H54 (cell line): Measurements from ENCODE around the gene ZBTB18.
A peak's percentile ranks its signal among the peaks of the same experiment; 100 is the strongest.
"Not testable (repeated sequence)": the region's sequence is repeated elsewhere in the genome, so short reads cannot be mapped to it uniquely, and the experiment has no call there.

Experiments
- DNase-seq: peaks from one replicate; pipeline ENCODE4 v3.0.0; 2011; ENCODE audit warnings: low spot score, mixed read lengths; ENCODE audit not compliant: insufficient read length
- FAIRE-seq: peaks from 3 replicates; lab custom pipeline; 2011; peaks lifted over from hg19 to GRCh38; lab: Jason Lieb, UNC
- POLR2A ChIP-seq: IDR thresholded peaks from 2 replicates; pipeline ENCODE4 v1.6.1; 2011; ENCODE audit warnings: low read depth, mild to moderate bottlenecking, low read length

ZBTB18 gene

GRCh38 chr1:244050835-244051444 is at the start of gene ZBTB18:
ZBTB18 (plus strand) TSS chr1:244051283; CDS start chr1:244051432, 149 bp downstream.
- DNase-seq: no peak
- no peak for TF ChIP-seq POLR2A
- no peak for FAIRE-seq

DNA sequence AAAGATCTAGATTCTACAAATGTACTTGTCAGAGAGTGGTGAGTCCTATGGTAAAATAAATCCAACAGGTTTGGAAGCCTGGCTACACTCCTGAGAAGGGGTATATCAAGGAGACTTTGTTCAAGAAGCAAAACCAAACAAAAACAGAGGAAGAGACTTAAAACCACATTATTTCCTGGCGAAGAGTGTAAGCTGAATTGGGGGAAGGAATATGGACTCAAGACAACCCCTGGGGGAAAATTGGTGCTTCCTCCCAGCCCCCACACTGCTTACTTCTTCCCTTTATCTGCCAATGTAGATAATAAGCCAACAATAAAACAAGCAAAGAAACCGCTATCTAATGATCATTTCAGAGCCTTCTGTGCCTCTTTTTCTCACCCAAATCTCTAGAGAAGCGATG is 48.4 kb upstream of the ZBTB18 start:
- DNase-seq (no peak), FAIRE-seq (no peak)
- no peak for TF ChIP-seq POLR2A

- FAIRE-seq (no peak), DNase-seq (no peak)
- no peak for TF ChIP-seq POLR2A
Observed at GRCh38 chr1:244005455-244005854, 45.6 kb upstream of the ZBTB18 start.

DNA sequence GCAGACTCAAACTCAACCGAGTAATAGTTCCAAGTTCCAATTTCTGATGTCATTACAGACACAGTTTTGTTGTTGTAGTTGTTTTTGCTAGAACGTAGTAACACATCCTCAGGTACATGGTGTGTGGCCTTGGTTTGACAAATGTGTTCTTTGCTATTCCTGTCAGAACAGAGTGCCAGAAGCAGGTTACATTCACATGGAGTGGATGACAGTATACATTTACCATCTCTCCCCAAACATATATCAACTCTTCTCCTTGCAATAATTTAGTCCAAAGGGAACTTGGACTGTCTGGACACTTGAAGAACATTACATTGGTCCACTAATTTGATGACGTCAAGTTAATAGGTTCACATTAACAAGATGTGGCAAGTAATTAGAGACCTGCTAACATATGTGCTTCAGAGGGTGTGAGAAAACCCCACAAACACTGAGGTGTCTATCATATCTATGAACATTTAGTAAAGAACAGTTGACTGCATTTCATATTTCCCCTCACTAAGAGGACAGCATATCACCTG is 44.6 kb upstream of the ZBTB18 start:
- FAIRE-seq: no peak
- DNase-seq: no peak
- TF ChIP-seq POLR2A: no peak

DNA sequence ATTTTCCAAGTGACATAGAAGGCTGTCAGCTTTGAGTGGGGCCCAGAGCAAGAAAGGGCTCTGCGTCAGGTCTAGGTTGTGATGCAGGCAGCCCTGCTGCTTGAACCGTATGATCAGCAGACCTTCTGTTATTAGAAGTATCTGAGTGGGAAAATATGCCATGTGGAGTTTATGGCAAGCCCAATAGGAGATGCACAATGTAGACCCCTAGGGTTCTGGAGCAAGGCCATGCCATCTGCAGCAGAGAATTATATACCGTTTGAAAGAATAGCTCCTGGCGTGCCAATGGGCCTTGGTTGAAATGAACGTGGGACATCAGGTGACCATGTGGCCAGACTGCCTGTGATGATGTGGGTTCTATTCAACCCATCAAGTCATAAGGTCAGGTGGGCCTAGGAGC is 44.1 kb upstream of the ZBTB18 start:
- no peak for TF ChIP-seq POLR2A
- FAIRE-seq: no peak
- DNase-seq: no peak

DNA sequence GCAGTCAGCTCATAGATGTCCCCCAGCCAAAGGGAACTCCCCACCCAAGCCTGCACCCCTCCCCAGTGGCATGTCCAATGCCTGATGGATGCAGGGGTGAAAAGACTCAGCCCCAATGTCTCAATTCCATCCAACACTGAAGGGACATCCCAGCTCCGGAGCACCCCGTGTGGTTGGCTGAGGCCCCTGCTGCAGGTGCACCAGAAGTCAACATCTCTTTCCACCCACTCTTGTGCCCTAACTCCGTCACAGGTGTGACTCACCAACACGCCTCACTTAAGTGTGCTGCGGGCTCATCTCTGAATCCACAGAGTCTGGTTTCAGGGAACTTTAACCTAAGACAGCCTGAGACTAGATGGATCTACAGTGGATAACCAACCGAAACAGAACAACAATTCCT is 40.9 kb upstream of the ZBTB18 start:
- TF ChIP-seq POLR2A: no peak
- no peak for FAIRE-seq
- no peak for DNase-seq

DNA sequence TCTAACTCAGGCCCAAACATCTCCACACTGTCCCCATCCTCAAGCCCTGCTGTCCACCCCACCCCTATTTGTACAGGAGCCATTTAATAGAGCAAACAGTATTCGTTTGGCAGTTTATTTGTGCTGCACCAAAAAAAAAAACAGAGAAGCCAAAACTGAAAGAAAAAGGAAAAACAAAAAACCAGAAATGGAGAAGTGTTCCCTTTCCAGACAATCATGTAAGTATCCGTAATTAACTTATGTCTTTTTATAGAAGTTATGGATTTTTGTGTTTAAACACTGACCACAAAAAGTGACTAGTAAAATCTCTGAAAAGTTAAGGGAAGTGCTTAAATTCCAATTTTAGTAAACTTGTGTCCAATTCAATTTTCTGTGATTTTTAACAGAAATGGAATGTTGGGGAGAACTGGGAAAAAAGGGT is 40.4 kb upstream of the ZBTB18 start:
- no peak for TF ChIP-seq POLR2A
- DNase-seq (no peak), FAIRE-seq (no peak)

DNA sequence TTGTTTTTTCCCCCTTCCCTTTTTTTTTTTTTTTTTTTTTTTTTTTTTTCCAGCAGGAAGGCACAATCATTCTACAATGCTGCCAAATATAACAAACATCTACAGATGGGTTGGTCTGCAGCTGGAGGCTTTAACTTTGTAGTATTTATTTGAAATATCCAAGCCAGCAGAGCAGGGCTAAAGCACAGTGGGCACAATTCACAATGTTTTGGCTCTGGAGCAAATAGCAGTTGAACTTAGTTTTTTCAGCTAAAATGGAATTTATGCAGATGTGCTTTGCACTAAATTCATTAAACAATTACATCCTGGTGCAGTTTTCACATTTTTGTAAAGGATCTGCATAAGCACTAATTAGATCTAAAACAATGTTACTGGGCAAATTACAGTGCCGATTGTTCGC is 39.8 kb upstream of the ZBTB18 start:
- TF ChIP-seq POLR2A: no peak
- FAIRE-seq (no peak), DNase-seq (no peak)

GRCh38 chr1:244011786-244012185 is 39.3 kb upstream of the ZBTB18 start:
- no peak for DNase-seq
- TF ChIP-seq POLR2A: no peak
- no peak for FAIRE-seq

DNA sequence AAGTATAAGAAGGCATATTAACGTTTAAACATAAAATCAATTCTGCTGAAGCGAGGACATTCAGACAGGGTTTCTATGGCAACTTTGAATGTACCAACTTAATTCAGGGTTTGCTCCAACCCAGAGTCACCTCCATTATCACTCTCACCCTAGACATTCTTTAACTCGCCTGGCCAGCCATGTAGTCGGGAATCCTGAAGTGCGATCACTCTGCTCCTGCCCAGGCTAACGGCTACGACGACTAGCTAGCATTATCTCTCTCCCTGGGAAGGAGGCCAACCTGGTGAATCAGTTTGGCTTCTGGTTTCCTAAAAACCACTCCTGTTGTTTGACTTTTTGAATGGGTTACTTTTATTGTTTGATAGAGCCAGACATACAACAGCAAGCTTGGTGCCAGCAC is 38.9 kb upstream of the ZBTB18 start:
- FAIRE-seq: no peak
- TF ChIP-seq POLR2A: no peak
- peak; percentile 35 for DNase-seq

DNA sequence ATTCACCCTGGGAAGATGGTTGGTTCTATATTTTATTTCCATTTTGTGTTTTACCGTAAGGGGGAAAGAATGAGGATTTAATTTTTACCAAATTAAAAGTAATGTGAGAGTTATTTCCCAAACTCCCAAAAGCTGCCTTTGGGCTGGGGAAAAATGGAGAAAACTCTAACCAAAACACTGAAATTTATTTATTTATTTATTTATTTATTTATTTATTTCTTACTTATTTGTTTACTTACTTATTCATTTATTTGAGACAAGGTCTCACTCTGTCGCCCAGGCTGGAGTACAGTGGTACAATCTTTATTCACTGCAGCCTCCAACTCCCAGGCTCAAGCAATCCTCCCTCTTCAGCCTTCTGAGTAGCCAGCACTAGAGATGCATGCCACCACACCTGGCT is 38.0 kb upstream of the ZBTB18 start:
- FAIRE-seq (no peak), DNase-seq (no peak)
- TF ChIP-seq POLR2A: no peak

GRCh38 chr1:244014862-244015261 is 36.2 kb upstream of the ZBTB18 start:
- not testable (repeated sequence) for FAIRE-seq, DNase-seq

DNA sequence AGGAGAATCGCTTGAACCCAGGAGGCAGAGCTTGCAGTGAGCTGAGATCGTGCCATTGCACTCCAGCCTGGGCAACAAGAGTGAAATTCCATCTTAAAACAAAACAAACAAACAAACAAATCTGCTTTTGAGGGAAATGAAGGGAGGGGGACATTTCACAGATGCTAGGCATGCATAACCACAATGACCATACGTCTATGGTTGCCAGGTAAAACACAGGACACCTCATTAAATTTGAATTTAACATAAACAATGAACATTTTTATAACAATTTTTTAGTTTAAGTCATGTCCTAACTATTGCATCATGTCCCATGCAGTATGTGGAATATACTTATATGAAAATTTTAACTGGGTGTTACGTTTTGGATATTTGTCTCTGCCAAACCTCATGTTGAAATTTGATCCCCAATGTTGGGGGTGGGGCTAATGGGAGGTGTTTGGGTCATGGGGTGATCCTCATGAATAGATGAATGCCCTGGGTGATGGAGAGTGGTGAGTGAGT is 31.0 kb upstream of the ZBTB18 start:
- DNase-seq (no peak), FAIRE-seq (no peak)
- TF ChIP-seq POLR2A: no peak

DNA sequence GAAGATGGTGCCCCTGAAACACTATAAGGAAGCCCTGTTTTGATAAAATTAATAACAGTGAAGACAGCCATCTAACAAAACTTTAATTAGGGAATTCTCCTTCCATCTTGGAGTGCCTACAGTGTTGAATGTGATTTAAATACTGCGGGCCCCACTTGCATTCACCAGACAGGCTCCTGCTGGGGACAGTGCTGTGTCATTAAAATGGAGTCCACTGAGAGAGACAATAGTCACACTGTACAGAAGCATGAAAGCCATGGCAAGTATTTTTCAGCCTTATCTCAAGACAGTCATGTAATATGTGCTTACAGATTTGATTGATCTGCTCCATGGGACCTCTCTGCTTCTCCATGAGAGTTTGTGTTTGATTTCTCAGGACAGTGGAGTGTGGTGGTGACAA is 29.7 kb upstream of the ZBTB18 start:
- DNase-seq (no peak), FAIRE-seq (no peak)
- no peak for TF ChIP-seq POLR2A

DNA sequence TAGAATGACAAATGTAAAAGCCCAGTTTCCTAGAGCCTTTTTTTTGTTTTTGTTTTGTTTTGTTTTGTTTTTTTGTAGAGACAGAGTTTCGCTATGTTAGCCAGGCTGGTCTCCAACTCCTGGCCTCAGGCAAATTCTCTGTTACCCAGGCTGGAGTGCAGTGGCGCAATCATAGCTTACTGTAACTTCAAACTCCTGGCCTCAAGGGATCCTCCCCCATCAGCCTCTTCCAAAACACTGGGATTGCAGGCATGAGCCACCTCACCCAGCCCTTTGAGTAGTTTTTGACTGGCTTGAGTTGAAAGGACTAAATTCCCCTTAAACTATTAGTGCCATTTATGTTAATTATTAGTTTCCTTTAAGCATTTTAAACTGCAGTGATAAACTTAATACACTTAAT is 28.8 kb upstream of the ZBTB18 start:
- no peak for FAIRE-seq

DNA sequence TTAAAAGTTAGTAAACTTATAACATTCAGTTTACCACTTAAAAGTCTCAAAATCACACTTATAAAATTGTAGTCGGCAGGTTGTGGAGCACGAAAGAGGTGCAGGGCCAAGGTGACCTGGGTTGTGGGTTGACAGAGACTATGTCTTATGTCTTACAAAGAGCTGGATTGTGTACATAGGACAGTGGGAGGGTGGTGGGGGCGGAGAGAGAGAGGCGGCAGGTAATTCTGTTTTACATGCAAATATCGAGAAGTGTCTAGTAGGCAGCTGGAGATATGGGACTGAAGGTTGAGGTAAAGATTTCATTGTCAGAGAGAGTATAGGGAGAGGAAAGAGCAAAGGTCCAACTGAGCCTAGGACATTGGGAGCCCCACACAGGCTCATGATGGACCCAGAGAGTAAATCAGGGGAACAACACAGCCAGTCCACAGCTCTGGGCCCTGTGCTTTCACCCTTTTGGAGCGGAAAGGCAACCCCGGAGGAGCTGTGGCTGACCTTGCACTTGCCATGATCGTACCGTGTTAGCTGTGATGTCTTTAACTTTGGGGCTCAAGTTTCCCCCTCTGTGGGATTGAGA is 28.1 kb upstream of the ZBTB18 start:
- no peak for TF ChIP-seq POLR2A
- DNase-seq (no peak), FAIRE-seq (no peak)

More for the DNA sequence above, 28.8 kb upstream of the ZBTB18 start:
- no peak for TF ChIP-seq POLR2A
- no peak for DNase-seq
